IPS DF 19.7 (cell line): ENCODE measurements around the gene GMPS.
"Not testable (repeated sequence)": the region's sequence is repeated elsewhere in the genome, so short reads cannot be mapped to it uniquely, and the experiment has no call there.

ENCODE experiments used
- DNase-seq: peaks from one replicate; pipeline ENCODE4 v3.0.0-alpha.2; 2013; ENCODE audit warnings: low read depth, low spot score

Gene GMPS

GRCh38 chr3:155872904-155873646, 2.6 kb downstream of the GMPS start:
- DNase-seq, result no peak

- DNase-seq, result no peak
Observed at GRCh38 chr3:155876037-155876436, 5.6 kb downstream of the GMPS start.

GRCh38 chr3:155876503-155876902, 6.1 kb downstream of the GMPS start:
- no peak for DNase-seq

GRCh38 chr3:155880286-155880685, 9.8 kb downstream of the GMPS start:
- DNase-seq, result no peak

DNA sequence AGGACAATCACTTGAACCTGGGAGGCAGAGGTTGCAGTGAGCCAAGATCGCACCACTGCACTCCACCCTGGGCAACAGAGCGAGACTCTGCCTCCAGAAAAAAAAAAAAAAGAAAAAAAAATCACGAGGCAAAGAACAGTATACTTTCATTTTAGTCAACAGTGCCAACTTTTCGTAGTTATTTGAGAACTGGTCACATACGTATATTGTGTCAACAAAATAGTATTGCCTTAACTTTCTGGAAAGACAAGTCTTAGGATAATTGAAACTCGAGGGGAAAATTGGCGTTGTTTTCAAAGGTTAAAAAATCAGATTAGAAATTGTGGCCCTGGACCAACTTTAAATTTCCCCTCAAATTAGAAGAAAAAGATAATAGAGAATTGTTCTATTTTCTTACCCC, 13.8 kb downstream of the GMPS start:
- no peak for DNase-seq

- DNase-seq, result no peak
Observed at GRCh38 chr3:155885292-155885691, 14.8 kb downstream of the GMPS start.

DNA sequence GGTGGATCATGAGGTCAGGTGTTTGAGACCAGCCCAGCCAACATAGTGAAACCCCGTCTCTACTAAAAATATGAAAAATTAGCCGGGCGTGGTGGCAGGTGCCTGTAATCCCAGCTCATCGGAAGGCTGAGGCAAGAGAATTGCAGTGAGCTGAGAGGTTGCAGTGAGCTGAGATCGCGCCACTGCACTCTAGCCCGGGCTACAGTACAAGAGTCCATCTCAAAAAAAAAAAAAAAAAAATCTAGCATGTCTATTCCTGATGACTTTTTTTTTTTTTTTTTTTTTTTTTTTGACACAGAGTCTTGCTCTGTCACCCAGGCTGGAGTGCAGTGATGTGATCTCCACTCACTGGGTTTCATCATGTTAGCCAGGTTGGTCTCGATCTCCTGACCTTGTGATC, 15.9 kb downstream of the GMPS start:
- not testable (repeated sequence) for DNase-seq

DNA sequence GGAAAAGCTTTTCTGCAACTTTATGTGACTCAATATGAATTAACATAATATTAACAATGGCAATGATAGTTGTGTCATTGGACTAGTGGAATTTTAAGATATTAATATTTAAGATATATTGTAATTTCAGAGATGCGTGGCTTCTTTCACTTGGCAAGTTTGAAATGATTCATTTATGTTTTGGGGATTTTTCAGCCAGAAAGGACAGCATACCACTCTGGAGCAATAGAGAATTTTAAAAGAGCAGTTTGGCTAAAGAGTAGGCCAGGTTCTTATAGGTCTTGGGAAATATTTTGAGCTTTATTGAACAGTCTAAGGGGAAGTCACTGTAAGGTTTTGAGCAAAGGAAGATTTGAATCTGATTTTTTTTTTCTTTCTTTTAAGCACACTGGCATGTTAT, 16.5 kb downstream of the GMPS start:
- DNase-seq, result no peak

DNA sequence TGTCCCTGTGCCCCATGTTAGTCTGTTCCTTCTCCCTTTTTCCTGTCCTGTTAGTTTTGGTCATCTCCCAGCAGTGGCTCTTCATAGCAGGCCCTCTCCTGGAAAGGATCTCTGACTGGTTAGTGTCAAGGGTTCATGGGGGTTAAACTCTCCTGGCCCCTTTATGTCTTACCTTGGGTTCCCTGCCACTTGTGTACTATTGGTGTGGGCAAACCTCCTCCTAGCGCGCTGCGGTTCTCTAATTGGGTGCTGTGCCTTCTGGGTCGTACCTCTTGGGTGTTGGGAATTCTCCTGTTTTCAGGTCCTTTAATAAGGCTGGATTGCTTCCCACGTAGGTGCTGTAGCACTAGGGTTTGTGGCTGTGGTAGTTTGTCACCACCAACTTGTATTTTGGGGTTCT, 18.8 kb downstream of the GMPS start:
- no peak for DNase-seq

DNA sequence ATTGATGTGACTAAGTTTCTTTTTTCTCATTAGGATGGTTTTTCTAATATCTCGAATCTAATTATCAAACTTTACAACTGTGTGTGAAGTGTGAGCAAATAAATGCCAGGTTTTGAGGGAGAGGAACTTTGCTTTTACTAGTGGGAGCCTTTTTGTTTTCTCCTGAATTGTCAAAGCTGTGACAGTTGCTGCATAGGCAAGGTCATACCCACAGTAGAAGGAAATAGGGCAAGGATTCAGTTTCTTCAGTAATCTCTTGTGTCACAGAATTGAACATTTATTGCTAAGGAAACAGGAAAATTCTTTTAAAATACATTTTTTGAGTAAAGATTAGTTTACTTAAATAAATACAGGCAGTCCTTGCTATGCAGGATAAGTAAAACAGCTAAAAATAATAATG, 19.5 kb downstream of the GMPS start:
- no peak for DNase-seq

GRCh38 chr3:155890671-155891190, 20.3 kb downstream of the GMPS start:
- no peak for DNase-seq

DNA sequence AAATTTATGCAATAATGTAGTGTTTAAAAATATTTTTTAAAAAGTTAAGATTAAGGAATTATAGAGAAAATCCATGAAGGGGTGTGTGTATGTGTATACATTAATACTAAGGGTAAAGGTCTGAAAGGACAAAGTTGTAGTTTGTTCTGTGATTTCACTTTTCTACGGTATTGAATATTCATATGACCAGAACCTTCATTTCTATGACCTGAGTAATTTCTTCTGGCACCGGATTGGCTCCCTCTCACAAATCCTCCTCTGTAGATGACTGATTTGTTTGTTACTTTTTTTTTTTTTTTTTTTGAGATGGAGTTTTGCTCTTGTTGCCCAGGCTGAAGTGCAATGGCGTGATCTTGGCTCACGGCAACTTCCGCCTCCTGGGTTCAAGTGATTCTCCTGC, 20.9 kb downstream of the GMPS start:
- no peak for DNase-seq

DNA sequence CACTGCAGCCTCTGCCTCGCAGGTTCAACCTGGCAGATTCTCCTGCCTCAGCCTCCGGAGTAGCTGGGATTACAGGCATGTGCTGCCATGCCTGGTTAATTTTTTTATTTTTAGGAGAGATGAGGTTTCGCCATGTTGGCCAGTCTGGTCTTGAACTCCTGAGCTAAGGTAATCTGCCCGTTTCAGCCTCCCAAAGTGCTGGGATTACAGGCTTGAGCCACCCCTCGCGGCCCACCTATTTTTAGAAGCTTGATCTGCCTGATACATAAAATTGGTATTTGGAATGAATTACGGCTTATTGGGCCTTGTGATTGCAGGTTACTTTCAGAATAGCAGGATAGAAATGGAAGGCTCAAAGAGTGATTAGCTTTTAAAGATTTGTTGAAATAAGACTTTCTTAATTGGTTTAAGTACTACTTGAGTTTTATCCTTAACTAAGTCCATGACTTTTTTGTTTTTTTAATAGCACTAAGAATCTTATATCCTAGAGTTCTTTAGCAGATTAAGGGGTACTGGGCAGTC, 25.0 kb downstream of the GMPS start:
- DNase-seq, result no peak

- DNase-seq, result no peak
Observed at GRCh38 chr3:155906900-155907299, 36.5 kb downstream of the GMPS start.

DNA sequence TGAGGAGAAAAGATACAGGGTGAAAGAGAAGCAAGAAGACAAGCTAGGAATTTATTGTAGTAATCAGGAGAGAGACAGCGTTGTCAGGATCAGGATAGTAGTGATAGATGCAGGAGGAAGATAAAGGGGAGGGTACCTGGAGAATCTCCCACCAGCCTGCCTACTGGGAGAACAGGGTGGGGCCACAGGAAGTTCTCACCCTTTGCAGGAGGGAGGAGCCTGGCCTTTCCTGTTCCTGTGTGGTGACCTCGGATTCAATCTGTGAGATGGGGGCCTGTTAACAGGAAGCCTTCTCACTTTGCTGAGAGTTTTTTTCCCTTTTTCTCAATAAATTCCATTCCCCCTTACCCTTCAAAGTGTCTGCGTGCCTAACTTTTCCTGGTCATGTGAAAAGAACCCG, 37.6 kb downstream of the GMPS start:
- DNase-seq, result no peak

GRCh38 chr3:155908605-155909004, 38.2 kb downstream of the GMPS start:
- DNase-seq, result no peak

DNA sequence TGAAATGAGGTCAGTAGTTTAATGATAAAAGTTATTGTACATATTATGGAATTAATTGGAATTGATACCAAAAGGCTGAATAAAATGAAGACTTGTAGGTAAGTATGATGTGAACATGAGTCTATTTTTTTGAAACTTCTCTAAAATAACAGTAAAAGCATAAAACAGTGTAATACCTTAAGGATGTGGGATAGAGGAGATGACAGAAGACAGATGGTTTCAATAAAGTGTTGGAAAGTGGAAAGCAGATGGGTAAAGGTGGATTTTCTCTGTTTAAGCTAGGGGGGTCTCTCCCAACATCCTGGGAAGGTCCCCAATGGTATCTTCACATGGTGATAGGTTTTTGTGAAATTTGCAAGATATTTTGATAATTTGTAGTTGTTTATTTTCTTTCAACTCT, 41.6 kb downstream of the GMPS start:
- no peak for DNase-seq

GRCh38 chr3:155912579-155913190, 42.2 kb downstream of the GMPS start:
- DNase-seq, result no peak

DNA sequence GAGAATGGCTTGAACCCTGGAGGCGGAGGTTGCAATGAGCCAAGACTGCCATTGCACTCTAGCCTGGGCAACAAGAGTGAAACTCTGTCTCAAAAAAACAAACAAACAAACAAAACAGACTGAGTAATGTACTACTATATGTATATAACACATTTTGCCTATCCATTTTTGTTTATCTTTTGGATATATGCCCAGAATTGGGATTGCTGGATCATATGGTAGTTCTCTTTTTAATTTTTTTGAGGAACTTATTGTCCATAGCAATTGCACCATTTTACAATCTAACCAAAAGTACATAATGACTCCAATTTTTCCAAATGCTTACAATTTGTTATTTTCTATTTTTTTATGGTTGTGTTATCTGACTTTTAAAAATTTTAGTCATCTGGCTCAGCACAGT, 47.3 kb downstream of the GMPS start:
- DNase-seq, result no peak

- DNase-seq, result no peak
Observed at GRCh38 chr3:155919728-155920127, 49.3 kb downstream of the GMPS start.

DNA sequence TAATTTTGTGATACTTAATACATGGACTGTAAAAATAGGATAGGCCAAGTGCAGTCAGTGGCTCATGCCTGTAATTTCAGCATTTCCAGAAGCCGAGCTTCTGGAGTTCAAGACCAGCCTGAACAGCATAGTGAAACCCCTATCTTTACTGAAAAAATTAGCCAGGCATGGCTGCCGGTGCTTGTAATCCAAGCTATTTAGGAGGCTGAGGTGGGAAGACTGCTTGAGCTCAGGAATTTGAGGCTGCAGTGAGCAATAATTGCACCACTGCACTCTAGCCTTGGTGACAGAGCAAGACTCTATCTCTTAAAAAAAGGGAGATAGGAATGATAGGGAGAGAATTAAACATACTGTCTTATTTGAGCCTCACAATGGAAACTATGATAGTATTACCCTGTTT, 51.0 kb downstream of the GMPS start:
- no peak for DNase-seq

GRCh38 chr3:155934230-155934629, 63.8 kb downstream of the GMPS start:
- no peak for DNase-seq

DNA sequence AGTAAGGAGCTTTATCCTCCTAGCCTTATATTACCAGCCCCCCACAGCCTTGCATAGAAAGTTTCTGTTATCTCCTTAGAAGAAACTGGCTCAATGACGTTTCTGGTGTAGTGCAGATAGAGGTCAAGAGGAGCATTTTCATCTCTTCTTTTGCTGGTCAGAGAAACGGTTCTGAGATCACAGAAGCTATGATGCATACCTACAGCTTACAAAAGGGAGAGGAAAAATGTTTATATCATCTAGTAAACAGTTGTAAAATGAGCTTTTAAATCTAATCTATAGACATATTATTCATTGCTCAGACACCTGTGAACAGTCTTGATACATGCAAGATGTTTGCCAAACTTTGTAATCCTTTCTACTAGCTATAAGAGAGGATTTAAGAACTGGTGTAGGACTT, 68.0 kb downstream of the GMPS start:
- DNase-seq, result no peak
